PC-9 (cell line): ENCODE results near the gene HNRNPLL.

ENCODE experiments used
- EZH2 ChIP-seq: fragments of 200-600 bp; sonication (generic); IDR thresholded peaks from 2 replicates; pipeline ENCODE4 v1.8.0; 2017; ENCODE audit warnings: antibody characterized with exemption, low read depth
- TF ChIP-seq, protein P1 (sequence below): fragments of 200-600 bp; sonication (generic); conservative IDR thresholded peaks from 2 replicates; pipeline ENCODE4 v1.6.1; 2017; ENCODE audit warnings: mixed run types, antibody characterized with exemption, mild to moderate bottlenecking, moderate library complexity

DNA sequence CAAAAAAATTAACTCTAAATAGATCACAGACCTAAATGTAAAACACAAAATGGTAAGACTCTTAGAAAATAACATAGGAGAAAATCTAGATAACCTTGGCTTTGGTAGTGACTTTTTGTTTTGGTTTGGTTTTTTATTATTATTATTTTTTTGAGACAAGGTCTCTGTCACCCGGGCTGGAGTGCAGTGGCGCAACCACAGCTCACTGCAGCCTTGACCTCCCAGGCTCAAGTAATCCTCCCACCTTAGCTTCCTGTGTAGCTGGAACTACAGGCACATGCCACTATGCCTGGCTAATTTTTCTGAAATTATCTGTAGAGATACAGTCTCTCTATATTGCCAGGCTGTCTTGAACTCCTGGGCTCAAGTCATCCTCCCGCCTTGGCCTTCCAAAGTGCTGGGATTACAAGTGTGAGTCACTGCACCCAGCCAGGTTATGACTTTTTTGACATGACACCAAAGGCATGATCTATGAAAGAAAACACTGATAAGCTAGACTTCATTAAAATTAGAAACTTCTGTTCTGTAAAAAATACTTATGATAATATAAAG is 88.0 kb downstream of the HNRNPLL start:
- TF ChIP-seq, protein P1, sequence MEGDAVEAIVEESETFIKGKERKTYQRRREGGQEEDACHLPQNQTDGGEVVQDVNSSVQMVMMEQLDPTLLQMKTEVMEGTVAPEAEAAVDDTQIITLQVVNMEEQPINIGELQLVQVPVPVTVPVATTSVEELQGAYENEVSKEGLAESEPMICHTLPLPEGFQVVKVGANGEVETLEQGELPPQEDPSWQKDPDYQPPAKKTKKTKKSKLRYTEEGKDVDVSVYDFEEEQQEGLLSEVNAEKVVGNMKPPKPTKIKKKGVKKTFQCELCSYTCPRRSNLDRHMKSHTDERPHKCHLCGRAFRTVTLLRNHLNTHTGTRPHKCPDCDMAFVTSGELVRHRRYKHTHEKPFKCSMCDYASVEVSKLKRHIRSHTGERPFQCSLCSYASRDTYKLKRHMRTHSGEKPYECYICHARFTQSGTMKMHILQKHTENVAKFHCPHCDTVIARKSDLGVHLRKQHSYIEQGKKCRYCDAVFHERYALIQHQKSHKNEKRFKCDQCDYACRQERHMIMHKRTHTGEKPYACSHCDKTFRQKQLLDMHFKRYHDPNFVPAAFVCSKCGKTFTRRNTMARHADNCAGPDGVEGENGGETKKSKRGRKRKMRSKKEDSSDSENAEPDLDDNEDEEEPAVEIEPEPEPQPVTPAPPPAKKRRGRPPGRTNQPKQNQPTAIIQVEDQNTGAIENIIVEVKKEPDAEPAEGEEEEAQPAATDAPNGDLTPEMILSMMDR: no peak
- no peak for TF ChIP-seq EZH2
